ENCODE measurements around the gene EPHB1. TPM values are rescaled to one million over a fixed set of nuclear protein-coding genes. Genes with fewer than 3 reads are reported as not detected.
A peak's percentile ranks its signal among the peaks of the same experiment; 100 is the strongest.

EPHB1 gene
- total RNA-seq, 1 donor from 2014 or later = 3.0 TPM

GRCh38 chr3:134852132-134852531 lies 57.1 kb downstream of the EPHB1 start:
- no peak overlapping the region for H3K27ac ChIP-seq
- no peak overlapping the region for H3K4me3 ChIP-seq
- intact Hi-C loops (cut with DNase I) = no loop called here
- no peaks in the 10 kb centered on the region for H3K4me1 ChIP-seq
- H3K9me3 ChIP-seq = no peaks in the 10 kb centered on the region
- ATAC-seq = no peak
- no peaks in the 10 kb centered on the region for H3K36me3 ChIP-seq
- H3K27me3 ChIP-seq (ENCODE audit: low read depth) = no peaks in the 10 kb centered on the region
- TF ChIP-seq CTCF (IDR thresholded peaks at IDR 0.05) = no peak
- no peak for DNase-seq

GRCh38 chr3:134852893-134853351 lies 57.9 kb downstream of the EPHB1 start:
- H3K4me3 ChIP-seq = no peak overlapping the region
- H3K36me3 ChIP-seq = no peaks in the 10 kb centered on the region
- no peak for TF ChIP-seq CTCF (IDR thresholded peaks at IDR 0.05)
- H3K27me3 ChIP-seq (ENCODE audit: low read depth) = no peaks in the 10 kb centered on the region
- ATAC-seq = peak in 1 of 2 donors; percentile 31
- intact Hi-C loops (cut with DNase I) = no loop called here
- no peak for DNase-seq
- H3K9me3 ChIP-seq = no peaks in the 10 kb centered on the region
- H3K27ac ChIP-seq = no peak overlapping the region
- H3K4me1 ChIP-seq = no peaks in the 10 kb centered on the region

GRCh38 chr3:134854254-134854653 lies 59.2 kb downstream of the EPHB1 start:
- no peaks in the 10 kb centered on the region for H3K27me3 ChIP-seq (ENCODE audit: low read depth)
- no peaks in the 10 kb centered on the region for H3K36me3 ChIP-seq
- H3K4me3 ChIP-seq = no peak overlapping the region
- H3K9me3 ChIP-seq = no peaks in the 10 kb centered on the region
- DNase-seq = no peak
- TF ChIP-seq CTCF (IDR thresholded peaks at IDR 0.05) = no peak
- H3K4me1 ChIP-seq = no peaks in the 10 kb centered on the region
- H3K27ac ChIP-seq = no peak overlapping the region
- intact Hi-C loops (cut with DNase I) = no loop called here
- ATAC-seq = no peak

GRCh38 chr3:134857356-134857755 lies 62.3 kb downstream of the EPHB1 start:
- H3K27ac ChIP-seq = no peak overlapping the region

GRCh38 chr3:134857776-134858362 lies 62.8 kb downstream of the EPHB1 start:
- Histone ChIP-seq H3K27me3 (ENCODE audit: low read depth) (no peaks in the 10 kb centered on the region), H3K27ac (no peak overlapping the region), H3K9me3 (no peaks in the 10 kb centered on the region), H3K36me3 (no peaks in the 10 kb centered on the region), H3K4me1 (no peaks in the 10 kb centered on the region), H3K4me3 (no peak overlapping the region)
- TF ChIP-seq CTCF (IDR thresholded peaks at IDR 0.05) = no peak
- ATAC-seq = no peak
- intact Hi-C loops (cut with DNase I) = no loop called here
- DNase-seq = no peak

More at GRCh38 chr3:134857356-134857755, 62.3 kb downstream of the EPHB1 start:
- H3K4me1 ChIP-seq = no peaks in the 10 kb centered on the region
- ATAC-seq (no peak), DNase-seq (no peak)
- H3K4me3 ChIP-seq = no peak overlapping the region
- H3K36me3 ChIP-seq = no peaks in the 10 kb centered on the region
- H3K9me3 ChIP-seq = no peaks in the 10 kb centered on the region
- H3K27me3 ChIP-seq (ENCODE audit: low read depth) = no peaks in the 10 kb centered on the region
- TF ChIP-seq CTCF (IDR thresholded peaks at IDR 0.05) = no peak
- intact Hi-C loops (cut with DNase I) = no loop called here

Measured in lower lobe of right lung (tissue), 2 donors.